IPS DF 4.7 (cell line): ENCODE measurements around the gene NCAPH2.
A peak's percentile ranks its signal among the peaks of the same experiment; 100 is the strongest.

Experiments
- DNase-seq: peaks from one replicate; pipeline ENCODE4 v3.0.0-alpha.2; 2013; ENCODE audit warnings: low spot score; ENCODE audit errors: extremely low read depth

Gene NCAPH2

GRCh38 chr22:50546326-50547262, 38.6 kb downstream of the NCAPH2 start:
- no peak for DNase-seq

- no peak for DNase-seq
Observed at GRCh38 chr22:50547263-50547985, 39.4 kb downstream of the NCAPH2 start.

- no peak for DNase-seq
Observed at GRCh38 chr22:50548040-50548920, 40.3 kb downstream of the NCAPH2 start.

- DNase-seq: no peak
Observed at GRCh38 chr22:50548921-50549790, 41.1 kb downstream of the NCAPH2 start.

- DNase-seq: no peak
Observed at GRCh38 chr22:50550395-50550794, 42.4 kb downstream of the NCAPH2 start.

GRCh38 chr22:50551160-50551752, 43.2 kb downstream of the NCAPH2 start:
- no peak for DNase-seq

- no peak for DNase-seq
Observed at GRCh38 chr22:50553310-50553709, 45.3 kb downstream of the NCAPH2 start.

- no peak for DNase-seq
Observed at GRCh38 chr22:50556703-50557102, 48.7 kb downstream of the NCAPH2 start.

- DNase-seq: no peak
Observed at GRCh38 chr22:50560034-50560433, 52.0 kb downstream of the NCAPH2 start.

- DNase-seq: no peak
Observed at GRCh38 chr22:50561401-50562358, 53.7 kb downstream of the NCAPH2 start.

- peak; percentile 66 for DNase-seq
Observed at GRCh38 chr22:50562523-50563412, 54.7 kb downstream of the NCAPH2 start, which contains the start of gene SYCE3. Gene SYCE3, minus strand, starts transcription at chr22:50562919. Its CDS starts 6,514 bp downstream, at chr22:50556405.

GRCh38 chr22:50563413-50564160, 55.6 kb downstream of the NCAPH2 start:
- DNase-seq: no peak

- no peak for DNase-seq
Observed at GRCh38 chr22:50564289-50564688, 56.3 kb downstream of the NCAPH2 start.

- DNase-seq: no peak
Observed at GRCh38 chr22:50567721-50568252, 59.8 kb downstream of the NCAPH2 start.

- no peak for DNase-seq
Observed at GRCh38 chr22:50568626-50569025, 60.6 kb downstream of the NCAPH2 start.

GRCh38 chr22:50569041-50569459, 61.0 kb downstream of the NCAPH2 start:
- no peak for DNase-seq
